ENCODE results near the gene XIRP2. TPM values are rescaled to one million over a fixed set of nuclear protein-coding genes. Genes with fewer than 3 reads are reported as not detected.

The XIRP2 gene
- total and polyA plus RNA-seq, 10 of the 15 experiments (the other 5 are each of a cell fraction or from before 2014, with no cell fraction given): 0.03 TPM; not detected in 9

GRCh38 chr2:167157523-167157922 is 269.2 kb downstream of the XIRP2 start (continued):
- TF ChIP-seq HDAC6 (IDR thresholded peaks at IDR 0.05; ENCODE audit: unreplicated experiment): no peak

GRCh38 chr2:167177196-167177595 is 288.9 kb downstream of the XIRP2 start:
- Histone ChIP-seq H3K4me2 (ENCODE audit: control insufficient read depth, insufficient read depth) (no peak overlapping the region), H3K9me3 (replicated peaks; ENCODE audit: control insufficient read depth, insufficient read depth, low read length) (no peaks in the 10 kb centered on the region), H3K27me3 (replicated peaks in 1 of 2; ENCODE audit: control insufficient read depth in 2 of 2, insufficient read depth in 2 of 2, low read length in 1 of 2) (no peaks in the 10 kb centered on the region), H2AFZ (ENCODE audit: control insufficient read depth, low read depth, low read length) (no peak overlapping the region), H4K20me1 (ENCODE audit: control insufficient read depth, insufficient read depth) (no peaks in the 10 kb centered on the region), H3K4me3 (no peak overlapping the region), H3K79me2 (ENCODE audit: control insufficient read depth, insufficient read depth, low read length) (no peaks in the 10 kb centered on the region), H3K4me1 (ENCODE audit: control insufficient read depth, insufficient read depth, low read length) (no peaks in the 10 kb centered on the region), H3K36me3 (ENCODE audit: control insufficient read depth in 2 of 2, insufficient read depth in 2 of 2, low read length in 1 of 2) (no peaks in the 10 kb centered on the region), H3K9ac (ENCODE audit: control insufficient read depth, insufficient read depth, low read length) (no peak overlapping the region), H3K27ac (ENCODE audit: control insufficient read depth, insufficient read depth) (no peak overlapping the region)
- TF ChIP-seq IKZF1 (conservative IDR thresholded peaks at IDR 0.05) (no peak), CHD4 (IDR thresholded peaks at IDR 0.05) (no peak), ZBTB33 (IDR thresholded peaks at IDR 0.05) (no peak), SREBF1 (IDR thresholded peaks at IDR 0.05; ENCODE audit: low read length) (no peak), POU2F2 (IDR thresholded peaks at IDR 0.05; ENCODE audit: borderline replicate concordance, low read depth, low read length) (no peak), NFXL1 (IDR thresholded peaks at IDR 0.05; ENCODE audit: borderline replicate concordance) (no peak), TBL1XR1 (IDR thresholded peaks at IDR 0.05; ENCODE audit: low read depth, low read length) (no peak), PRDM15 (CRISPR knock-in tag; IDR thresholded peaks at IDR 0.05) (no peak), MLLT1 (IDR thresholded peaks at IDR 0.05) (no peak), HDAC2 (IDR thresholded peaks at IDR 0.05) (no peak), CBFB (IDR thresholded peaks at IDR 0.05; ENCODE audit: low read depth) (no peak), SMAD1 (IDR thresholded peaks at IDR 0.05; ENCODE audit: low read depth, partially characterized antibody) (no peak), RAD51 (IDR thresholded peaks at IDR 0.05) (no peak), ZNF622 (IDR thresholded peaks at IDR 0.05) (no peak), SMC3 (IDR thresholded peaks at IDR 0.05; ENCODE audit: borderline replicate concordance, low read length) (no peak)
- FAIRE-seq (no peak), DNase-seq (ENCODE audit: low read depth, low spot score) (no peak), ATAC-seq (no peak)
- ChIA-PET POLR2A (no interaction called here), SMC1A (ENCODE audit: uncharacterized antibody, unreplicated experiment) (interaction anchor here (0.9 to 1.7 kb wide), 3 partner anchors 9 to 57 kb away, joined by 3 to 4 read pairs (median 4); no protein-coding TSS in a partner anchor), CTCF (interaction anchor here (0.7 kb wide), 1 partner anchor 41 kb away, joined by 3 read pairs; no protein-coding TSS in a partner anchor), RAD21 (ENCODE audit: unreplicated experiment) (interaction anchor here (1.0 kb wide), 1 partner anchor 24 kb away, joined by 3 read pairs; no protein-coding TSS in a partner anchor)
- no TSS peak for BruUV-seq (replicated peaks)
- intact Hi-C loops (cut with micrococcal nuclease; ENCODE audit: unreplicated experiment): no loop called here
- in situ Hi-C loops (cut with MboI): no loop called here
